ENCODE data around the gene PAX6.

GRCh38 chr11:31768749-31769640 is 42.1 kb downstream of the PAX6 start:
- TF ChIP-seq GABPA (IDR thresholded peaks at IDR 0.05; ENCODE audit: low read depth) = no peak
- TF ChIP-seq CTCF (IDR thresholded peaks at IDR 0.05; ENCODE audit: insufficient read depth, low read length) = no peak
- TF ChIP-seq POLR2AphosphoS5 (IDR thresholded peaks at IDR 0.05; ENCODE audit: low read depth) = no peak

Data from HL-60 (cell line).